Kidney epithelial cell (primary cell): ENCODE results near the gene HDAC9. TPM values are rescaled to one million over a fixed set of nuclear protein-coding genes. Genes with fewer than 3 reads are reported as not detected.

Experiments used
- DNase-seq: peaks from one replicate; pipeline ENCODE4 v3.0.0-alpha.2; 2010; ENCODE audit warnings: low read depth
- H3K27me3 ChIP-seq: 2 replicates; pipeline ENCODE4 v1.6.0; 2011; ENCODE audit warnings: low read length; ENCODE audit not compliant: control insufficient read depth, insufficient read depth
- H3K36me3 ChIP-seq: 2 replicates; pipeline ENCODE4 v1.5.1; 2011; ENCODE audit warnings: low read length; ENCODE audit not compliant: control insufficient read depth, insufficient read depth
- H3K4me3 ChIP-seq: 2 replicates; pipeline ENCODE4 v1.5.1; 2011; ENCODE audit warnings: low read depth, mild to moderate bottlenecking, control low read depth, low read length
- CTCF ChIP-seq: IDR thresholded peaks from 2 replicates; pipeline ENCODE4 v1.5.1; 2011; ENCODE audit warnings: mild to moderate bottlenecking, moderate library complexity, low read length, control low read depth, inconsistent platforms; ENCODE audit not compliant: insufficient read depth, poor library complexity, severe bottlenecking
- total RNA-seq: library from RNA; depleted of rRNA; stranded (reverse); fragments of >200 nt; gene quantifications from 2 replicates; pipeline ENCODE4 v1.2.3, GENCODE V29; 2015

Gene HDAC9
- total RNA-seq, 1 donor from 2014 or later = 84.5 TPM

- no peak for TF ChIP-seq CTCF
- no peaks in the 10 kb centered on the region for H3K36me3 ChIP-seq
- no peaks in the 10 kb centered on the region for H3K27me3 ChIP-seq
- no peak for DNase-seq
- H3K4me3 ChIP-seq = no peak overlapping the region
Observed at GRCh38 chr7:18694484-18694883, 198.9 kb downstream of the HDAC9 start.

GRCh38 chr7:18694911-18695310 lies 199.4 kb downstream of the HDAC9 start:
- Histone ChIP-seq H3K4me3 (no peak overlapping the region), H3K27me3 (no peaks in the 10 kb centered on the region), H3K36me3 (no peaks in the 10 kb centered on the region)
- no peak for TF ChIP-seq CTCF
- DNase-seq = no peak

DNA sequence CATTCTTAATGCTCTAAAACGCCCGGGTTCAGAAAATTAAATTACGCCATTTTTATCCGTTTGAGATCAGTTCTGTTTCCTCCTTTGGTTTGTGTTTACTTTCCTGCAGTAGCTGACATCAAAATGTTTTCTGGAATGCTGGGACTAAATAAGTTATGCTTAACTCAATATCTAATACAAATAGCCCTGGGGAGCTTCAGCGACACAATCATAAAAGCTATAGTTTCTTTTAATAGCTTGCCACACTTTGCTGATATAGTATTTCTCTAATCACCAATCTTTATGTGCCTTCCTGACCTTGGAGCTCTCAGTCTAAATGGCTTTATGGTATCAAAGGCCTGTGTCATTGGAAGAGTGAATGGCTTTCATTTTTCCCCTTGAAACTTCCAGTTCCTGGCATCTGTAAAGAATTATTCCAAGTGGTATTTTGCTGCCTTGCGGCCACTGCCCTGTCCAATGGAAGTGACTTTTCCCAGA lies 202.7 kb downstream of the HDAC9 start:
- no peaks in the 10 kb centered on the region for H3K27me3 ChIP-seq
- H3K4me3 ChIP-seq = no peak overlapping the region
- no peak for DNase-seq
- TF ChIP-seq CTCF = no peak
- H3K36me3 ChIP-seq = no peaks in the 10 kb centered on the region

DNA sequence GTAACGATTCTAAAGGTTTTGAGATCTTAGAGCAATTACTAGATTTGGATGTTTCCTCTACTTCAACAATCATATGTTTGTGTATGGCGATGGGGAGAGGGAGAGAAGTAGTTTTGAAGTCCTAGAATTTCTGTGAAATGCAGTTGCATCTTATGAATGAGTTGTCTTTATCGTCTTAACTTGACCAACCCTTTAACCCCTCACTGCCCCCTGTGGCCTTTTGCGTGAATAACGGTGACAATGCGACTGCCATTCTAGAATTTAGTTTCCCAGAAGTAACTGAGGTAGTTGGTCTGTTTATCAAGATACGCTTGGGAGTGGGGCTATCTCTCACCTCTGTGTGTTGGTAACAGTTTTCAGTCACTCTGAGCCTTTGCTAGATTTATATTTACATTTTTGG lies 204.6 kb downstream of the HDAC9 start:
- TF ChIP-seq CTCF = no peak
- Histone ChIP-seq H3K36me3 (no peaks in the 10 kb centered on the region), H3K4me3 (no peak overlapping the region), H3K27me3 (no peaks in the 10 kb centered on the region)
- no peak for DNase-seq

DNA sequence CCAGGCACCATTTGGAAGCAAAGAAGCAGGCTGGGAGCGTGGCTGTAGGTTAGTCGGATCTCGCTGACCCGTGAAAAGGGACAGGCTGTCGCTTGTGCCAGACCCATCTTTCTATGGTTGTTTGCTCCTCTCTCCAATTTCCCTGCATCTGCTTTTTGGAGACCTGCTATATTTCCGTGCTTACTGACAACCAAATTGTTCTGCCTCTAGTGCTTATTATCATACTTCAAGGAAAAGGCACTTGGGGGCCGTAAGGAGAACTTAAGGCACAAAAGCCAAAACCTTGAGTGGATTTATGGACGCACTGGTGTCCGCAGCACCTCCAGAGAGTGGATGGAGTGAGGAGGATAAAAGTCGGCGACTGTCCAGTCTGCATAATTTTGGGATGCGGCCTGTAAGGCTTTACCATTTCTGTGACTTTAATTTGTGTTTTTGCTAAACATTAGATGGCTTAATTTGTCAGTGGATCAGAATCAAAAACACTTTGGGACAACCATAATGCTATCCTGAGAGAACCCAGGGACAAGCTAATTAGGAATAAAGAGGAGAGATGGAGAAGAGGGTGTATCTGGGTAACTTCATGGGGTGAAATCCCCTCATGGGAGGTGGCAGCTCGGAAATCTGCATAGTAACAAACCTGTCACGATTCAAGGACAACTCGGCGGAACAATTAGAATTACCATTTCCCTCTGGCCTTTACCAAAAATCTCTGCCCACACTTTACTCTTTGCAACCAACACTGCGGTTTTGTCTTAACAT lies 206.7 kb downstream of the HDAC9 start:
- TF ChIP-seq CTCF = no peak
- no peaks in the 10 kb centered on the region for H3K36me3 ChIP-seq
- H3K27me3 ChIP-seq = no peaks in the 10 kb centered on the region
- DNase-seq = no peak
- H3K4me3 ChIP-seq = no peak overlapping the region

DNA sequence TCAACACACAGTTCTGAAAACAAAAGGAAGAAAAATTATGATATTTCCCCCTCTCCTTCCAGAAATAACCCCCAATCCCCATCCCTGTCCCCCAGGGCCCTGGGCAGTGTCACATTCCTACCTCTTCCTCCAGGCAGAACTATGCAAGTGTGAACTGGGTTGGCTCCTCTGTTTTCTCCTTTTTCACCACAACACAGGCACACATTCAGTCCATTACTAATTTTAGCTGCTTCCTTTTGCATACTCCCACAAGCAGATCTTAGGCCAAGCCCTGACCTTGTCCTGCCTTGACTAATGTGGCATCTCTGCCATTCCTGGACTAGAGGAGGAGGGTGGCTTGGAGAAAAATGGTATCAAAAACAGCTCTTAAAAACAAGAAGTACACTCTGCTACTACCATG lies 208.1 kb downstream of the HDAC9 start:
- TF ChIP-seq CTCF = no peak
- DNase-seq = no peak
- Histone ChIP-seq H3K36me3 (no peaks in the 10 kb centered on the region), H3K4me3 (no peak overlapping the region), H3K27me3 (no peaks in the 10 kb centered on the region)
